ENCODE measurements around the gene INTS1. TPM values are rescaled to one million over a fixed set of nuclear protein-coding genes. Genes with fewer than 3 reads are reported as not detected.

Gene INTS1
- total RNA-seq, 1 donor from 2014 or later = 163 TPM

DNA sequence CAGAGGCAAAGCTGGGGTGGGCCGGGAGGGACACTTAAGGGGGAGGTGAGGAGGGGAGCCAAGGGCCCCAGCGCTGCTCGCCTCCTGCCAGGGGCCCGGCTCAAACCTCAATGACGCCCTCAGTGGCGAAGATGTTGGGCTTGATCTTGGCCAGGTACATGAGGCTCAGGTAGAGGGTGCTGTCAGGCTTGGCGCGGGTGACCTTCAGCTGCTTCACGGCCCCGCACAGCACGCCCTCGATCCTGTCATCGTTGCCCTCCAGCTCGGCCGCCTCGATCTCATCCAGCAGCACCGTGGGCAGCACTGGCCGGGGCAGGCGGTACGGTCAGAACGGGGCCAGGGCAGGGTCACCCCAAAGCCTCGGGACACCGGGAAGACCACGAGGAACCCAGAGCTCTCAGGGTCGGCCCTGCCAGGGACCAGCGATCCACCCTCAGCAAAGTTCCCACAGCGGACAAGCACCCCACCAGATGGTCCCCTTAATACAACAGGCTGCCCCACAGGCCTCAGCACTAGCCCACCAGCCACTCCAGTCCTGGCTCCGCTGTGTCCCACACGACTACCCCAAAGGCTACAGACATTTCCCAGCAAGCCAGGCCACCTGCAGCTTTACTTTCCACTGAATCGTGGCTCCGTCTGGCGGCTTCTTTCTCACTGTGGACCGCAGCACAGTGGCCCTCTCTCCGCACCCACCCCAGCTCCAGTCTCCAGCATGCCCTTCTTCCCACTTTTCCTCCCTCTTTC is 4.0 kb downstream of the INTS1 start:
- H3K4me1 Mint-ChIP-seq = peaks cover 17% of the 10 kb centered on the region
- no peak for DNase-seq (ENCODE audit: low spot score in 2 of 2, unreplicated experiment in 2 of 2)
- no peak overlapping the region for H3K27ac Mint-ChIP-seq
- TF ChIP-seq, protein P1, sequence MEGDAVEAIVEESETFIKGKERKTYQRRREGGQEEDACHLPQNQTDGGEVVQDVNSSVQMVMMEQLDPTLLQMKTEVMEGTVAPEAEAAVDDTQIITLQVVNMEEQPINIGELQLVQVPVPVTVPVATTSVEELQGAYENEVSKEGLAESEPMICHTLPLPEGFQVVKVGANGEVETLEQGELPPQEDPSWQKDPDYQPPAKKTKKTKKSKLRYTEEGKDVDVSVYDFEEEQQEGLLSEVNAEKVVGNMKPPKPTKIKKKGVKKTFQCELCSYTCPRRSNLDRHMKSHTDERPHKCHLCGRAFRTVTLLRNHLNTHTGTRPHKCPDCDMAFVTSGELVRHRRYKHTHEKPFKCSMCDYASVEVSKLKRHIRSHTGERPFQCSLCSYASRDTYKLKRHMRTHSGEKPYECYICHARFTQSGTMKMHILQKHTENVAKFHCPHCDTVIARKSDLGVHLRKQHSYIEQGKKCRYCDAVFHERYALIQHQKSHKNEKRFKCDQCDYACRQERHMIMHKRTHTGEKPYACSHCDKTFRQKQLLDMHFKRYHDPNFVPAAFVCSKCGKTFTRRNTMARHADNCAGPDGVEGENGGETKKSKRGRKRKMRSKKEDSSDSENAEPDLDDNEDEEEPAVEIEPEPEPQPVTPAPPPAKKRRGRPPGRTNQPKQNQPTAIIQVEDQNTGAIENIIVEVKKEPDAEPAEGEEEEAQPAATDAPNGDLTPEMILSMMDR (IDR thresholded peaks at IDR 0.05; ENCODE audit: unreplicated experiment) = no peak
- H3K36me3 Mint-ChIP-seq = peaks cover 20% of the 10 kb centered on the region
- H3K4me3 Mint-ChIP-seq = no peak overlapping the region
- no peaks in the 10 kb centered on the region for H3K27me3 Mint-ChIP-seq (ENCODE audit: low read depth)
- no peaks in the 10 kb centered on the region for H3K9me3 Mint-ChIP-seq

DNA sequence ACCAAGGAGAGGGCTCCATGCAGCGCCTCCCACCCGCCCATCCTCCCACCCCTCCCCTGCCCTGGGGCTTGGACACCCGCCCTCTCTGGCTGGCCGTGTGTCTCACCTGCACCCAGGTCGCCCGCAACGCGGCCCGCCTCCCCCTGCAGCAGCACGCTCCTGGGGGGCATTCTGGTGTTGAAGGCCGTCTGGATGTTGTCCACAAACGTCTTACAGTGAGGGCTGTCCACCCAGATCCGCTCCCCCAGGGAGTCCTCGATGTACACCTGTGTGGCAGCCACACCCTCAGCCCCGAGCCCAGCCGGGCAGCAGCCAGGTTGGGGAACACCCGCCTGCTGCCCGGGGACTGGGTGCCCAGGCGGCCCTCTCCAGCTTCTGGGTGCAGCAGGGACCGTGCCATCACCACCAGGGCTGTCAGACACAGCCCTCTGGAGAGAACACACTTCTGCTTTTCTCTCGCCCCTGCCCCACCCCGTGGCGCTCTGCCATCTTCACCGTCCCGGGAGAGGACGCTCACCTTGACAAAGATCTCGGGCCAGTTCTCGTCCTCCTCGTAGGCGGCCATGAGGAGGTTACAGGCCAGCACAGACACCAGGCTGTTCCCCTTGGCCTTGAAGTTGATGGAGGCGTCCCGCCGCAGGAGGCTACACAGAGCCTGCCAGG is 4.7 kb downstream of the INTS1 start:
- Mint-ChIP-seq H3K27ac (no peak overlapping the region), H3K4me1 (peaks cover 17% of the 10 kb centered on the region), H3K36me3 (peaks cover 20% of the 10 kb centered on the region), H3K9me3 (no peaks in the 10 kb centered on the region), H3K27me3 (ENCODE audit: low read depth) (no peaks in the 10 kb centered on the region), H3K4me3 (no peak overlapping the region)
- no peak for DNase-seq (ENCODE audit: low spot score in 2 of 2, unreplicated experiment in 2 of 2)
- TF ChIP-seq, protein P1 (IDR thresholded peaks at IDR 0.05; ENCODE audit: unreplicated experiment) = no peak

DNA sequence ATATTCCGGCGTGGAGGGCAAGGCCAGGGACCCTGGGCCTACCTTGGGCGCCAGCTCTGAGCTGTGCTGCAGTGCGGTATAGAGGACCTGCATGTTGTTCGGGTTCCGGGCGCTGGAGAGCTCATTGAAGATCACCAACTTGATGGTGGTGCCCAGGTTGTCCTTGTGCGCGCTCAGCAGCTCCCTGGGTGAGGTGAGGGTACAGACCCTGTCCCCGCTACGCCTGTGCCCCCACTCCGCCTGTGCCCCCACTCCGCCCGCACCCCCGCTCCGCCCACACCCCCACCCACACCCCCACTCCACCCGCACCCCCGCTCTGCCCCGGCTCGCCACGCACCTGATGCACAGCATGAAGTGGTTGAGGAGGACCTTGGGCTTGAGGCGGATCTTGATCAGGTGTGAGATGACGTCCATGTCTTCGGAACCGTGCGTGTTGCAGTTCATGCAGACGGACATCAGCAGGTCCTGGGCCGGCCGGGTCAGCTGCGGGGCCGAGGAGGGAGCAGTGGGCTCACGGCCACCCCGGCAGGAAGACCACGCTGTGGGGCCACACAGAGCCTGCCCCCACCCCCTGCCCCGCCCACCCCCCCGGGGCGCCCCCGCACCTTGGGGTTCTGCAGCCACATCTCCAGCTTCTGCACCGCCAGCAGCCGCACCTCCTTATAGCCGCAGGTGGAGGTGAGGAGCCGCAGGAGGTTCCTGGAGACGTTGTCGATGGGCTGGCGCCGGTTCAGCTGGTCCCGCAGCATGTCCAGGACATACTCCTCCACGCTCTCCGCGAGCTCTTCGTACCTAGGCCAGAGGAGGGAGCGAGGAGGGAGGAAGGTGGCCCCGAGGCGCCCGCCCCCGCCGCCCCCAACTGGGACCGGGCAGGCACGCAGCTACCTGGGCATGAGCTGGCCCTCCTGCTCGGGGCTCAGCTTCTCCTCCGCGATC is 5.6 kb downstream of the INTS1 start:
- no peaks in the 10 kb centered on the region for H3K27me3 Mint-ChIP-seq (ENCODE audit: low read depth)
- peaks cover 20% of the 10 kb centered on the region for H3K36me3 Mint-ChIP-seq
- peaks cover 16% of the 10 kb centered on the region for H3K4me1 Mint-ChIP-seq
- DNase-seq (ENCODE audit: low spot score in 2 of 2, unreplicated experiment in 2 of 2) = no peak
- TF ChIP-seq, protein P1 (IDR thresholded peaks at IDR 0.05; ENCODE audit: unreplicated experiment) = no peak
- no peak overlapping the region for H3K4me3 Mint-ChIP-seq
- H3K27ac Mint-ChIP-seq = no peak overlapping the region
- no peaks in the 10 kb centered on the region for H3K9me3 Mint-ChIP-seq

DNA sequence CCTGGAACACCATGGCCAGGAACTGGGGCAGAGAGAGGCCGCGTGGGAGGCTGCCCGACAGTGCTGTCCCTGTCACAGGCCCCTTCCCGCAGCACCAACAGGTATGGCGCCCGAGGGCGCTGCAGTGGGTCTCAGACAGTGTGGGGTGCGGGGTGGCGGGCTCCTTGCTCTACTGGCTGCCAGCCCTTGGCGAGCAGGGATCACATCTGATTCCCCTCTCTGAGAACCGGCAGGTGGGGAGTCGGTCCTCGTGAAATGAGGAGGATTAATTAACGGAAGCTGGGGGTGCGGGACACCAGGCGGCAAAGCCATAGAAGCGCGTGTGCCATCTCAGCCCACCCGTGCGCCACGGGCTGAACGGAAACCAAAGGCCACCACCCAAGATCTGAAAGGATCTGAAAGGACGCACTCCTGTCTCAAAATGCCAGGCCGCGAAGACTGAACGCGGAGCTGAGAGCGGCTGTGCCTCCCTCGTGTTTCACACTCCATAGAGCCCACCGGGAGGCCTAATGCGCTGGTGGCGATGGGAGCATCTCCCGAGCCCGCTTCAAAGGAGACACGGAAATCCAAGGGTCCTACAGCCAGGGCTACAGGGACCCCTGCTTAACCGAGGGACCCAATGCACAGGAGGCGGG is 6.8 kb downstream of the INTS1 start:
- peaks cover 21% of the 10 kb centered on the region for H3K36me3 Mint-ChIP-seq
- peaks cover 7% of the 10 kb centered on the region for H3K4me1 Mint-ChIP-seq
- no peaks in the 10 kb centered on the region for H3K9me3 Mint-ChIP-seq
- no peak overlapping the region for H3K27ac Mint-ChIP-seq
- H3K4me3 Mint-ChIP-seq = no peak overlapping the region
- no peaks in the 10 kb centered on the region for H3K27me3 Mint-ChIP-seq (ENCODE audit: low read depth)
- no peak for DNase-seq (ENCODE audit: low spot score in 2 of 2, unreplicated experiment in 2 of 2)
- TF ChIP-seq, protein P1 (IDR thresholded peaks at IDR 0.05; ENCODE audit: unreplicated experiment) = no peak
